CD4-positive, alpha-beta T cell treated with Interleukin-15 for 4 hours (primary cell): ENCODE data around the gene ROS1.

ENCODE experiments used
- DNase-seq: peaks from one replicate; pipeline ENCODE4 v3.0.0-alpha.2; 2020; ENCODE audit warnings: low spot score

Gene ROS1

DNA sequence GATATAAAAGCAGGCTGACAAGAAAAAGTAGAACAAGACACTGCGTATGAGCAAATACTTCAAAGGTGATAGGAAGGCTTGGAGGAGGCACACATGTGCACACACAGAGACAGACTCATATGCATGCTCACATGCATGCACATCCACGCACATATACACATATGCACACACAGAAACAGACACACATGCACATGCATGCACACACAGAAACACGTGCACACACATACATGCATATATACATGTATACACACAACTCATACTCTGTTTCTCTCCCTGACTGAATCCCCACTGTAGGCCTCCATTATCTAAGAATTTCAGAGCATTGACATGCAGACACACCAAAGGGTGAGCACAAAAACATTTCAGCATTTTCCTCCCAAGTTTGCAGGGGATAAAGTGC lies 116.7 kb downstream of the ROS1 start:
- no peak for DNase-seq

- no peak for DNase-seq
Measured at GRCh38 chr6:117307655-117308054, 118.1 kb downstream of the ROS1 start.

- no peak for DNase-seq
Measured at GRCh38 chr6:117306227-117306790, 119.4 kb downstream of the ROS1 start.

GRCh38 chr6:117304446-117304845 lies 121.3 kb downstream of the ROS1 start:
- no peak for DNase-seq

DNA sequence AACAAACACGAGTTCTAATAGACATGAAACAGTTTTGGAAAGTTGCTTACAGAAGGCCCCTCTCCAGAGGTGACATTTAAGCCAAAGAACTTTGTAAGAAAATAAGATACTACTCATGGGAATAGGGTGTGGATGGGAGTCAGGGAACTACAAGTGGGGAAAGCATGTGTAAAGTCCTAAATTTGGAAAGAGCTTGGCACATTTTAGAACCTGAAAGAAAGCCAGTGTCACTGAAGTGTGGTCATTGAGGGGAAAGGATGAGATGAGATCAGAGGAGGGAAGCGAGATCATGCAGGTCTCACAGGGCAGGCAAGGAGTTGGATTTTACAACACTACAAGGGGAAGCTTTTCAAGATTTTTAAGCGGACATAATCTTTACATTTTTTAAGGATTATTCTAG lies 122.4 kb downstream of the ROS1 start:
- DNase-seq, result no peak

DNA sequence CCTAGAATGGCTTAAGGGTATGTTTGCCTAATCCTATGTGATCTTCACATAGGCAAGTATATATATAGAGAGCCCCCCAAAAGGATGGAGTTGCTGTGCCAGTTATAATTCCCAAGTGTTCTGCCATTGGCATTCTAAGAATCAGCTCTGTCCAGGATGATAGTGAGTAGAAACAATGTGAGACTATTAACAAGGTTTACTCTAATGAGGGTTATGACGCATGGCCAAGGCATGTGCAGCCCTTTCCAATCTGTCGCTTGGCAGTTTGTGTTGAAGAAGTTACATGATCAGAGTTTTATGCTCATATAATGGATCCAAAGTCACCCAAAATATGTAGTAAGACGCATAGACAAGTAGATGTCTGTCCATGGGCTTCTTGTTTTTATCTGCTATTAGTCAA lies 126.8 kb downstream of the ROS1 start:
- no peak for DNase-seq

GRCh38 chr6:117290173-117290846 lies 135.4 kb downstream of the ROS1 start:
- no peak for DNase-seq

DNA sequence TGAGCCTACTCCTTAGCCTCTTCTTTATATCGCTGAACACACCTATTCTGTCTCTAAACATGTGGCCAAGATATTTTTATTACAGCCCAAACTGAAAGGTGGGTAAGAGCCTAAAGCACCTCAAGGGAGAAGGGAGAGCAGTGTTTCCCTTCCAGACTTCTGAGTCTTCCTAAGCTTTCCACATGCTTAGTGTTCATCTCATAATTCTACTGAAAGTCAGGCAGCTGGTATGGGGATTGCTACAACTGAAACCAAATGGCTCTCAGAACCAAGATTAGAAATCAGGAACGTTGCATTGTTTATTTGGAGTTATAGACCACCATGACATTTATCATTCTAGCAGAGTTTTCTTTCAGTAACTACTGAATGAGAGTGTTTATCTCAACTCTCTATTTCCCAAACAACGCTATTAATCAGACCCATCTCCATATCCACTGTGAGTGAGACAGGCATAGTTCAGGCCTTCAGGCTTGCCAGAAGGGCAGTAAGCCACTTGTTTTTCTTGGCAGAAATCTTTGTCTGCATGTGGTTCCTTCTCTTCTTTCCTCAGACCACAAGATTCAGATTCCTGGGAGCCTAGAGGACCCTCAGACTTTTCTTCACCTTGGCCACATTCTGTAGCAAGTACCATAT lies 137.5 kb downstream of the ROS1 start:
- DNase-seq, result no peak

DNA sequence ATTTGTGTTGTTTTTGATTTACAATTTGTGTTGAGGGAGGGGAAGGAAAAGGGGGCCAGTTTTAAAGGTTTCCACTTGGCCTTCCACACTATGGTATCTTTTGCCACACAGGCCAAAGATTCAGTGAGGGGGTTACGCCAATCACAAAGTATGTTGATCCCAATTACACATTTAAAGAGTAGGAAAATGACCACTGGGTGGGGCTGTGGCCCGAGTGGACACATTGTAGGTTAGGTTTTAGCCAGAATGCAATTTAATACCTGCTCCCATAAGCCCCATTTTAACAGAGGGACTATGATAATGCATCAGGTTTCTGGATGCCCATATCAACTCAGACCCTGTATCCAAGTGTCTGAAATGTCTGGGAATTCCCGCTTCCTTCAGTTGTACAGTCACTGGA lies 144.8 kb downstream of the ROS1 start:
- DNase-seq, result no peak

GRCh38 chr6:117276778-117277316 lies 148.9 kb downstream of the ROS1 start:
- DNase-seq, result no peak

GRCh38 chr6:117275711-117276110 lies 150.0 kb downstream of the ROS1 start:
- DNase-seq, result no peak

- no peak for DNase-seq
Measured at GRCh38 chr6:117275205-117275604, 150.5 kb downstream of the ROS1 start.

DNA sequence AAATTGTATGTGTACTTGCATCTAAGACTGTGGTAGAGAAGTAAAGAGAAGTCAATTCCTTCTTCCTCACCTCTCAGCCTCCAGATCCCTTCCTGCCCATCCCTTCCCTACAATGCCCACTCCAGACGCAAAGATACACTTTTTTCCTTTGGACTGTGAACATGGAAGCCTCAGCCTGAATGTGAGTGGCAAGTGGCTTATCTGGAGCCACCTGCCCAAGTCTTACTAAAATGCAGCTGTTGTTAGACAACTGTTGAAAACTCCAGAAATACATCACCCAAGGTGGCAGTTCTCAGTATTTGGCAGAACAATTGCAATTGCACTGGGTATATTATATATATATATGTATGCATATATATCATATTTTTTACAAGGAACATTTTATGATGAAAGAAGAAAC lies 152.9 kb downstream of the ROS1 start:
- DNase-seq, result no peak

DNA sequence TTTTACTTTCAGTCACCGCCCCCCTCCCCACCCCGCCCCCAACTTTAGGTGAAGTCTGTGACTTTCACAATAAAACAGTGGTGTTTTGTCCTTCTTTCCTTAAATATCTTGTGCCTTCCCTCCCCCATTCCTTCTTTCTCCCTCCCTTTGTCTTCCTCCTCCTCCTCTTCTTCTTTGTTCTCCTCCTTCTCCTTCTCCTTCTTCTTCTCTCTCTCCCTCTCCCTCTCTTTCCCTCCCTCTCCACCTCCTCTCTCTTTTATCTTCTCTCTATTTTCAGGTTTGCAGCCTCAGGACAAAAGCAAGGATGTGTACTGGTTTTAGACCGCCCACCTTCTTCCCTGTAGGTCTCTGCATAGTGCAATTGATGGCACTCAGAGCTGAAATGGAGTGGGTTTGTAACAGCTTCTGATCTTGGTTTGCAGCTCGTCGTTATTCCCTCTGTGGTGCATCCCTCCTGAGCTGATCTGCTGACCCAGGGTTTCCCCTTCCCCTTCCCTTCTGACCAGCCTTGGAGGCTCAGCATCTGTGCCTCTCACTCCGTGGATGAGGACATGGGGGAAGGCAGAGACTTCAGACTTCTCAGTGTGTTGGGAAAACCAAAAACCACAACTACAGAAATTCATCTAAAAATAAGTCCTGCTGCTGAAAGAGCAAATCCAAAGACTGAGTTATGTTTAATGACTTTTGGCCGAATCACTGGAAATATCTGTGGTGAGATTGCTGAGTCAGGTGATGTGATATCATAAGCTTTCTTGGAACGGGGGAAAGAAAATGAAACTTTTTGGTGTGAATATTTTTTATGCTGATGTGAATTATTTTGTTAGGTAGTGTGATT lies 153.5 kb downstream of the ROS1 start:
- no peak for DNase-seq

GRCh38 chr6:117270843-117271507 lies 154.8 kb downstream of the ROS1 start:
- no peak for DNase-seq

DNA sequence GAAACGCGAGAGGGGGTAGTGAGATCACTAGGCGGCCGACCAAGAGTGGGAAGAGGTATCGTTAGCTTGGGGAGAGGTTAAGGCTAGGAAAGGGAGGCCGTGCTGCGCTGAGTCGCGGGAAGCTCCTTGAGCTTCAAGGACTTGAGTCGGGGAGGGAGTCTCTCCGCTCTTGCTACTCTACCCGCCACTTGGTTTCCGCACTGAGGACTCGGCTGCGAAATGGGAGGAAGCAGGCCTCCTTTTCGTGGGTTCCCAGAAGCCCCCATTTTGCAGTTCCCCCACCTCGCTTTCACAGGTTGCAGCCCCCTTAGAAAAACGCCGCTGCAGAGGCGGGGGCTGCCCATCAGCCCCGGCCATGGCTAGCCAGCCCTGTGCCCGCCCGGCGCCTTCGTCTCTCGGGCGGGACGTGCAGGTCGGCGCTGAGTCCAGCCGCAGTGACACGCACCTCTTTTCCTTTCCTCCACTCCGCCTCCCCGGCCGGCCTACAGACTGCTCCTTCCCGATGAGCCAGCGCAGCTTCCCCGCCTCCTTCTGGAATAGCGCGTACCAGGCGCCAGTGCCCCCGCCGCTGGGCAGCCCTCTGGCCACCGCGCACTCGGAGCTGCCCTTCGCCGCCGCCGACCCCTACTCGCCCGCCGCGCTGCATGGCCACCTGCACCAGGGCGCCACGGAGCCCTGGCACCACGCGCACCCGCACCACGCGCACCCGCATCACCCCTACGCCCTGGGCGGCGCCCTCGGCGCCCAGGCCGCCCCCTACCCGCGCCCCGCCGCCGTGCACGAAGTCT lies 155.5 kb downstream of the ROS1 start:
- DNase-seq, result no peak

- DNase-seq, result no peak
Measured at GRCh38 chr6:117269638-117270054, 156.1 kb downstream of the ROS1 start.

DNA sequence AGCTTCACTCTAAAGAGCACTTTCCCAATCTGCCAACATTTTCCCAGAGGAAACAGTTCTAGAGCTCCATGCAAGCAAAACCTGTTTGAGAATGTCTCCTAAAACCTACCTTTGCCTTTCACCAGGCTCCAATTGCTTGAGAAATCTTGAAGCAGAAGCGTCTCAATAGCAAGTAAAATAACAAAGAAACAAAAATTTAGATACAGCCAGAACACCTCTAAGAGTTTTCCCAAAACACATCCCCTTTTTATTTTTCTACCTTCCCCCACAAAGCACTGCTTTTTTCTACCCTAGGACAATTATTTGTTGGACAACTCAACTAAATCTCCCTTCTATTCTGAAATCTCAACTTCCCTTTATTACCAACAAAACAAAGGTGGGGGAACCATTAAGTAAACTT lies 156.8 kb downstream of the ROS1 start:
- no peak for DNase-seq

- DNase-seq, result no peak
Measured at GRCh38 chr6:117267766-117268534, 157.8 kb downstream of the ROS1 start.

DNA sequence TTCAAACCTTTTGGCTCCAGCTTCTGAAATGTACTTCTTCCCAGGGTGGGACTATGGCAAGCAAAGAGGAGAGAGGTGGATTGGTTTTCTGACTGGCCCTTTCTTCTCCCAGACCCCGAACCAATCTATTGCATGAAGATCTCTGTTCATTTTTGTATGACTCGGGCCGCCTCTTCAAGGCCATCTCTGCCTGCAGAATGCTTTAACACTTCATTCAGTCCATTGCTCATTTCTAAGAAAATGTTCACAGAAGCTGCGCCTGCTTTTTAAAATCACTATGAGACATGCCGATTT lies 158.7 kb downstream of the ROS1 start:
- no peak for DNase-seq
